Spleen (tissue), 11 donors: ENCODE measurements around the gene PPP1R9A. TPM values are rescaled to one million over a fixed set of nuclear protein-coding genes. Genes with fewer than 3 reads are reported as not detected.

Source experiments
- DNase-seq: peaks from one replicate; pipeline ENCODE4 v3.0.0-alpha.2; 2020
- H3K27ac ChIP-seq, 8 donors: fragments of 200-600 bp; sonication (generic) in 7 of 8; 1 replicate in 4 of 8; 2 replicates in 4 of 8; pipeline versions ENCODE4 v1.5.0 to v1.8.0; 2016 to 2021; ENCODE audit warnings: inconsistent platforms in 4 of 8, mild to moderate bottlenecking in 4 of 8, moderate library complexity in 1 of 8
- H3K27me3 ChIP-seq, 7 donors: fragments of 200-600 bp; sonication (generic) in 6 of 7; replicated peaks in 1 of 7; 1 replicate in 4 of 7; 2 replicates in 3 of 7; pipeline versions ENCODE4 v1.5.0 to v1.8.0; 2016 to 2021; ENCODE audit warnings: inconsistent platforms in 3 of 7, mild to moderate bottlenecking in 1 of 7
- H3K36me3 ChIP-seq, 6 donors: fragments of 200-600 bp; sonication (generic) in 5 of 6; 1 replicate in 4 of 6; 2 replicates in 2 of 6; pipeline versions ENCODE4 v1.5.0 to v1.8.0; 2016 to 2021; ENCODE audit warnings: inconsistent platforms in 2 of 6
- H3K4me1 ChIP-seq, 6 donors: fragments of 200-600 bp; sonication (generic) in 5 of 6; 1 replicate in 3 of 6; 2 replicates in 3 of 6; pipeline versions ENCODE4 v1.5.0 to v1.8.0; 2016 to 2021; ENCODE audit warnings: inconsistent platforms in 3 of 6
- H3K4me3 ChIP-seq, 8 donors: fragments of 200-600 bp; sonication (generic) in 7 of 8; 1 replicate in 4 of 8; 2 replicates in 4 of 8; pipeline versions ENCODE4 v1.5.0 to v1.8.0; 2016 to 2021; ENCODE audit warnings: inconsistent platforms in 4 of 8, mild to moderate bottlenecking in 4 of 8, moderate library complexity in 2 of 8
- H3K9me3 ChIP-seq, 8 donors: fragments of 200-600 bp; sonication (generic) in 7 of 8; 1 replicate in 4 of 8; 2 replicates in 4 of 8; pipeline versions ENCODE4 v1.5.0 to v1.8.0; 2016 to 2021; ENCODE audit warnings: inconsistent platforms in 4 of 8
- CTCF ChIP-seq, 11 experiments: fragments of 200-600 bp in 7 of 11; fragments of 450-650 bp in 4 of 11; sonication (generic) in 4 of 11; IDR thresholded peaks in 8 of 11; conservative IDR thresholded peaks in 3 of 11; 1 replicate in 7 of 11; 2 replicates in 4 of 11; pipeline versions ENCODE4 v1.4.0 to v1.8.0; 2016 to 2021; ENCODE audit warnings: antibody characterized with exemption in 11 of 11, inconsistent platforms in 4 of 11, mild to moderate bottlenecking in 1 of 11
- POLR2A ChIP-seq, 3 donors: fragments of 450-650 bp; IDR thresholded peaks; one replicate each; pipeline ENCODE4 v1.5.1; 2017; ENCODE audit warnings: antibody characterized with exemption in 3 of 3, mild to moderate bottlenecking in 1 of 3
- POLR2AphosphoS5 ChIP-seq, 3 donors: sonication (generic); formaldehyde crosslinking; IDR thresholded peaks; one replicate each; pipeline ENCODE4 v1.5.1; 2017; ENCODE audit warnings: antibody characterized with exemption in 3 of 3
- WGBS, 5 donors: extraction: QIAGEN DNeasy Blood & Tissue Kit in 3 of 5; methylation state at CpG; one replicate each; pipeline versions ENCODE4 v1.1.5 to v1.1.7; 2013 to 2018; 5-methylcytosine and 5-hydroxymethylcytosine counted together
- intact Hi-C: fragments of 100-400 bp; cut with DNase I; formaldehyde crosslinking; loops from one replicate; pipeline ENCODE4 v1.15.0; 2023; ENCODE audit warnings: low total_unique reads
- polyA plus RNA-seq, 3 donors: library from polyadenylated mRNA; stranded (reverse); fragments of 200-250 nt; gene quantifications; one replicate each; pipeline ENCODE4 v1.2.1, GENCODE V29; 2013
- total RNA-seq, 7 donors: library from RNA; depleted of rRNA in 3 of 7; stranded (reverse); fragments of >200 nt in 3 of 7; fragmentation: NEBNext Ultra II Directional in 4 of 7; extraction: Animal tissue kit (Norgen Biotek cat#: 25700) in 4 of 7; gene quantifications; one replicate each; pipeline versions ENCODE4 v1.1.0 to v1.2.1, GENCODE V29; 2016 to 2021
- donor health status: healthy with polysubstance abuse.
- donor health status: DM: no; HTN: no; CAD: no; lungs with moderate emphysema.
- donor health status: DM: no; HTN: no; CAD: no.
- donor health status: Bipolar disorder and iron deficiency.
- donor health status: healthy.
- donor health status: DM: no; HTN: no; CAD: no.
- donor health status: DM: yes; HTN: yes; CAD: no.

PPP1R9A gene
- total and polyA plus RNA-seq, 10 donors, result 0.52 to 24.1 (median 10.9) TPM

- no peaks in the 10 kb centered on the region for H3K36me3 ChIP-seq
- TF ChIP-seq CTCF (IDR thresholded peaks at IDR 0.05 in 8 of 11, conservative IDR thresholded peaks at IDR 0.05 in 3 of 11) (no peak), POLR2AphosphoS5 (IDR thresholded peaks at IDR 0.05) (no peak), POLR2A (IDR thresholded peaks at IDR 0.05) (no peak)
- intact Hi-C loops, result no loop called here
- no peak overlapping the region for H3K27ac ChIP-seq
- peaks cover 0 to 38% (median 12%) of the 10 kb centered on the region in 7 donors for H3K27me3 ChIP-seq
- WGBS, 5 donors, result 88 to 95% (median 88%) methylated on average over 1 of the region's 1 CpG
- H3K4me1 ChIP-seq, result peaks cover 0 to 20% (median 9%) of the 10 kb centered on the region in 6 donors
- H3K4me3 ChIP-seq, result no peak overlapping the region
- no peak for DNase-seq
- no peaks in the 10 kb centered on the region for H3K9me3 ChIP-seq
These were observed 2.4 kb upstream of the PPP1R9A start for GRCh38 chr7:94904982-94905381.

GRCh38 chr7:94906065-94906851 lies 1.1 kb upstream of the PPP1R9A start:
- TF ChIP-seq POLR2A (IDR thresholded peaks at IDR 0.05) (no peak), POLR2AphosphoS5 (IDR thresholded peaks at IDR 0.05) (no peak), CTCF (IDR thresholded peaks at IDR 0.05 in 8 of 11, conservative IDR thresholded peaks at IDR 0.05 in 3 of 11) (no peak)
- Histone ChIP-seq H3K4me3 (no peak overlapping the region), H3K9me3 (no peaks in the 10 kb centered on the region), H3K36me3 (no peaks in the 10 kb centered on the region), H3K4me1 (peaks cover 0 to 20% (median 9%) of the 10 kb centered on the region in 6 donors), H3K27me3 (peaks cover 0 to 47% (median 12%) of the 10 kb centered on the region in 7 donors), H3K27ac (no peak overlapping the region)
- DNase-seq, result no peak
- intact Hi-C loops, result no loop called here
- 85 to 93% (median 90%) methylated on average over 8 of the region's 8 CpGs for WGBS, 5 donors

- Histone ChIP-seq H3K9me3 (no peaks in the 10 kb centered on the region), H3K4me3 (peak overlapping the region; percentile 22 to 70 (median 44)), H3K4me1 (peaks cover 0 to 20% (median 9%) of the 10 kb centered on the region in 6 donors), H3K27ac (peak overlapping the region; percentile 39 to 84 (median 74)), H3K27me3 (peaks cover 0 to 51% (median 12%) of the 10 kb centered on the region in 7 donors), H3K36me3 (no peaks in the 10 kb centered on the region)
- DNase-seq, result peak; percentile 71
- intact Hi-C loops, result no loop called here
- TF ChIP-seq POLR2AphosphoS5 (IDR thresholded peaks at IDR 0.05) (no peak), CTCF (IDR thresholded peaks at IDR 0.05 in 8 of 11, conservative IDR thresholded peaks at IDR 0.05 in 3 of 11) (no peak), POLR2A (IDR thresholded peaks at IDR 0.05) (no peak)
- 0 to 3% (median 1%) methylated on average over 14 to 65 of the region's 65 CpGs for WGBS, 5 donors
These were observed 473 bp downstream of the PPP1R9A start for GRCh38 chr7:94907811-94908322.
